ENCODE data around the gene KRTDAP. TPM values are rescaled to one million over a fixed set of nuclear protein-coding genes. Genes with fewer than 3 reads are reported as not detected.

The KRTDAP gene
- polyA plus RNA-seq, 3 donors = 0.47 to 0.86 TPM; not detected in 1

DNA sequence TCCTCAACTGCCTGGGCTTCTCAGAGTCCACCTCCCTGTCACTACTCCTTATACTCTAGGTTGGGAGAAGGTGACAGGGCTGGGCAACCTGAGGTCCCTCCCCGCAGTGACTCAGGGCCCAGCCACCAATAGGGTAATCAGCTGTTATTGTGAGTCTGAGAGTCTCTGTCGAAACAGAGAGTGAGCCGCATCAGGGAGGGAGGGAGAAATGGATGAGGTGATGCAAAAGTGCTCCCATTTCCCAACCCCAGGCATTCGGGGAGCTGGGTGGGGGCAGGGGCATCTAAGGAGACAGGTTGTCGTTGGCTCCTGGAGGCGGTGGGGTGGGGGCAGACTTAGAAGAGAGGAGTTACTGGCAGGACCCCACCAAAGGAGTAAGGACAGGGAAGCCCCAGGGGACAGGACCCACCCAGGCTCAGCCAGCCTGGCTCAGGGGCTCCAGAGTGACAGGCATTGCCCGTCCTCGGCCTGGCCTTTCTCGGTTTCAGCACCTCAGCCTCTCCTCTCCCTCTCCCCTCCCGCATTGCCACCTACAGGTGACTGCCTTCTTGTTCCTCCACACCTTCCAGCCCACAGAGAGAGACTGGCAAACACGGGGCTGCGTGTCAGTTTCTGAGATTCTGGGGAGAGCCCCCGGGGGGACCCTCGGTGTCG lies 23.5 kb upstream of the KRTDAP start, which contains the start of gene DMKN:
TSS of gene DMKN (minus strand) at position 22 of the 654 bp plus-strand sequence. CDS start 174 bp downstream, outside the sequence.
- DNase-seq (ENCODE audit: low read depth in 3 of 3, low spot score in 2 of 3) = no peak

DNA sequence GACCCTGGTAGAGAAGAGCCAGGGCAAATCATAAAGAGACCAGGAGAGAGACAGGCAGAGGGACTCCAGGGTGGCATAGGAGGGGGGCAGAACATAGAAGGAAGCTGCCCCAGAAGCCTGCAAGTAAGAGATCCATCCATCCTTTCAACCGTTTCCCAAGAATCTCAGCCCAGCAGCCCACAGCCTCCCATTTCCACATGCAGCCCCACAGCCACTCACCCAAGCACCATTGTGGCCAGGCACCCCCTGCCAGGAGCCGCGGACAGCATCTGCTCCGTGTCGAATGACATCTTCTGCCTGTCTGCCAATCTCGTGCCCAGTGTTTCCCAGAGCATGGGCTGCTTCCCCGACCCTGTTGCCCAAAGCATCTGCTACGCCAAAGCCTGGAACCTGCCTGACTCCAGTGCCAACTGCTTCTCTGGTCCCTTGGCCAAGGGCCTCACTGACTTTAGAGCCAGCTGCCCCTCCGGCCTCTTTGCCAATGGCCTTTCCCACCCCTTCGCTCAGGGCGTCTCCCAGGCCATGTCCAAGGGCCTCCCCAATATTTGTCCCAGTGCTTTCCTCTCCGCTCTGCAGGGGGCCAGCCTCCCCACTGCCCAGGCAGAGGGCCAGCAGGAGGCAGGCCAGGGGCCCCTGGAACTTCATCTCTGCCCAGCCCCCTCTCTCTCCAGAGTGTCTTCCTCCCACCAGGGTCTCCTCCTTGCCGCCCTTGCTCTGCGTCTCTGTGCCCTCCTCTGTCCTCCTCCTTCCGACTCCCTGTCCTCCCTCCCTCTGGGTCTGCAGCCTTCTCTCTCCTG lies 22.8 kb upstream of the KRTDAP start:
- DNase-seq (ENCODE audit: low read depth in 3 of 3, low spot score in 2 of 3) = no peak

DNA sequence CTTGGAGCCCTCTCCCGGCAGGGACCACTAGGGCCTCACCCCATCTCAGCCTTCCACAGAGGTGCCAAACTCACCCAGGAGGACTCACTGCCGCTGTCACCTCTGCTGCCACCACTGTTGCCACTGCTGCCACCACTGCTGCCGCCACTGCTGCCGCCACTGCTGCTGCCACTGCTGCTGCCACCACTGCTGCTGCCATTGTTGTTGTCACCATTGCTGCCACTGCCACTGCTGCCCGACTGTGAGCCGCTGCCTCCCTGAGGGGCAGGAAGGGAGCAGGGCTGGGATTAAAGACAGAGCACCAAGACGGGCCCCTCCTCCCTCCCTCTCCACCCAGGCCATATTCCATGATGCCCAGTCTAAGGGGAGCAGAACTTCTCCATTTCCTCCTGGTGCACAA lies 21.1 kb upstream of the KRTDAP start:
- no peak for DNase-seq (ENCODE audit: low read depth in 3 of 3, low spot score in 2 of 3)

DNA sequence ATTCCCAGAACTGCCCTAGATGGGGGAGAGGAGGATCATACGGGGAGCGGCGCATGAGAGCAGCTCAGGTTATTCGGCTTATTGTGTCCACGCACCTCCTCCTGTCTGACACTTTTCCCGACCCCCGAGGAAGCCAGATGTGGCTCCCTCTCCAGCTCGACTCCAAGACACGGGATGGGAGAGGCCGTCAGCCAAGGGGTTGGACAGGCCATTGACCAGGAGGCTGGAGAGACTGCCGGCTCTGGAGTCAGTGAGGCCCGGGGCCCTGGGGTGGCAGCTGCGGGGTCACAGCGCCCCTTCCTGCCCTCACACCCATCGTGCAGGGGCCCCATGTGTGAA lies 20.3 kb upstream of the KRTDAP start:
- DNase-seq (ENCODE audit: low read depth in 3 of 3, low spot score in 2 of 3) = no peak

DNA sequence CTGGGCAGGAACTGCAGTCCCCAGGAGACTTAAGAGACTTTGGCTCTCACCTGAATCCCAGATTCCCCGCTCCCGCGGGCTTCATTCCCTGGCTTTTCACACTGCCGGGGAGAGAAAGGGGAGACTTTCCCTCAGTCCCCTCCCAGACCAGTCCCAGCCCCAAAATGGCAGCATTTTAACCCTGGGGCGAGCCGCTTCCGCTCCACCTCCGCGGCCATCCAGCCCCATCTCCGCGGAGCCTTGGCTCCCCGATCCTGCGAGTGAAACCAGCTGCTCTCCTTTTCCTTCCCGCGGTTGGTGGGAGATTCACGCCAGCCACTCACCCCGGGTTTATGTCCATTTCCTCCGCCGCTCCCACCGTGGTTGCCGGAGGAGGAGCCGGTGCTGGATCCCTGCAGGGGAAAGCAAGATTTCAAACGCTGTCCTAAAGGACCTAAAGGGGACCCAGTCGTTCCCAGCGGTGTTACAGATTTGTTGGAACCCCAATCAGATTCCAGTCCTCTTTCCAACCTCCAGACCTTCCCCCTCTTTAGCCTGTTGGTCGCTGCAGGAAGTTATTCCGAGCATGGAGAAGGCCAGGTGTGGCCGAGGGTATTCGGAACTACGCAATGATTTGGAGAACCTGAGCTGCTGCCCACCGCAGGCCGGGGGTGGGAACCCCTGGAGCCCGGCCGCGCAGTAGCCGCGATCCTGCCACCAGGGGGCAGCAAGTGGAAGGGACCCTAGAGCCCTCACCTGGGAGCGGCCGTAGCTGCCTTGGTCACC lies 19.8 kb upstream of the KRTDAP start:
- peak; percentile 73 to 85 (median 75) for DNase-seq (ENCODE audit: low read depth in 3 of 3, low spot score in 2 of 3)

DNA sequence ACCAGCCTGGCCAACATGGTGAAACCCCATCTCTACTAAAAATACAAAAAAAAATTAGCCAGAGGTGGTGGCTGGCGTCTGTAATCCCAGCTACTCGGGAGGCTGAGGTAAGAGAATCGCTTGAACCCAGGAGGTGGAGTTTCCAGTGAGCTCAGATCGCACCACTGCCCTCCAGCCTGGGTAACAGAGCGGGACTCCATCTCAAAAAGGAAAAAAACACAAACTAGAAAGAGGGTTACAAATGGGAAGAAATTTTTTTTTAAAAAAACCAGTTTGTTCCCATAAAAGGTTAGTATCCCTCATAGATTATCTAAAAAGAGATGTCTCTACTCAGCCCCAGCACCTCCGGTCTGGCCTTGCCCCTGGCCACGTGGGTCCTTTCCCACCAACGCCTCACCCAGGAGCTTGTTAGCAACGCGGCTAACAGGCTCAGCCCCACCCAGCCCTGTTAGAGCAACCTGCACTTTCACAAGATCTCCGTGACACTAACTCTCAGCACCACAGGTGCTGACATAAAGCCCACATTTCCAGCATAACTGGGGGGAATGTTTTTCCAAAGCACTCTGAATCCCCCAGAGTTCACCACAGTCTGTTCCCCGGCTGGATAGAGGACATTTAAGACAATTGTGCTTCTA lies 18.9 kb upstream of the KRTDAP start:
- DNase-seq (ENCODE audit: low read depth in 3 of 3, low spot score in 2 of 3) = peak in 2 of 3 donors; percentile 18 to 29

DNA sequence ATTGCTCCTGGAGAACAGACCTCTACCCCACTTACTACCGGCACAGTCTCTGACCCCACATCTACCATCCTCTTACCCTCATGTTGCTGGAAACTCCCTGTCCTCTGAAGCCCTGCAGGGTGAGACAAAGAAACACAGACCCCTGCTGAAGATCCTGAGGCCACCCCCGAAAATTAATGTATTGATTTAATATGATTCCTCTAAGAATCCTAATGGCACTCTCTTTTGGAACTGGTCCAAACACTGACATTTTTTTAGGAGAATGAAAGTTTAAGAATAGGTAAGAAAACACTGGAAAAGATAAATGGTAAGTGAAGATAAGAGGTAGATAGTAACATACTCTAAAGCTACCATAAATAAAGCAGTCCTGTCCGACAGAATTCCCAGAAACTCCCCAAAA lies 17.9 kb upstream of the KRTDAP start:
- no peak for DNase-seq (ENCODE audit: low read depth in 3 of 3, low spot score in 2 of 3)

DNA sequence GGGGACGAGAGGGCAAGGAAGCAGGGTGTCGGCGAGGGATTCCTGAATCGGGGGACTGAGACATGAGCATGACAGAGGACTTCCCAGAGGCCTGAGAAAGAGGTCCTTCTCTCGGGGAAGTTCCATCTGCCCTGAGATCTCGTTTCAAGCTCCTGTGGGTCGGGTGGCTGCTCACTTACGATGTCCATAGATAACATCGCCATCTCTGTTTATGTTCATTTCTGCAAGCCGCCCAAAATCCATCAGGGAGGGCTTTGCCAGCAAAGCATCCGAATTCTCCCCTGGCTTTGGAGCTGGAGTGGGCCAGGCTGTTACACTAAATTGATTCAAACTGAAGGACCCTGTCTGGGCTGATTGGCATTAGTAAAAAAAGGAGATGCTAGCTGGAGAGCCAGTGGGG lies 17.3 kb upstream of the KRTDAP start:
- no peak for DNase-seq (ENCODE audit: low read depth in 3 of 3, low spot score in 2 of 3)

DNA sequence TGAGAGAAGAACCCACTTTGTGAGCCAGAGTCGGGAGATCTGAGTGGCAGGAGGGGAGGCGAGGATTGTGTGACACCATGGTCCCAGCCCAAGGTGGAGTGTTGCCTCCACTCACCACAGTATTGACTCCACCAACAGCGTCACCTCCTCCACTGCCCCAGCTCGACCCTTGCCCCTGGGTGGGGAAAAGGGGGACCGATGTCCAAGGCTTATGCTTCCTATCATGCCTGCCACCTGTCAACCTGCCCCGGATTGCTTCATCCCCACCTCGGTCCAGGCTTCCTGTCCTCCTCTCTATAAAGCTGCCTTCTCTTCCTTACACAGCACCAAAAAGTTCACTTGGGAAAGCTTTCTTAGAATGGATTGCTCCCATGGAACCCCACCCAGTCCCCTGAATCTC lies 15.7 kb upstream of the KRTDAP start:
- DNase-seq (ENCODE audit: low read depth in 3 of 3, low spot score in 2 of 3) = no peak

DNA sequence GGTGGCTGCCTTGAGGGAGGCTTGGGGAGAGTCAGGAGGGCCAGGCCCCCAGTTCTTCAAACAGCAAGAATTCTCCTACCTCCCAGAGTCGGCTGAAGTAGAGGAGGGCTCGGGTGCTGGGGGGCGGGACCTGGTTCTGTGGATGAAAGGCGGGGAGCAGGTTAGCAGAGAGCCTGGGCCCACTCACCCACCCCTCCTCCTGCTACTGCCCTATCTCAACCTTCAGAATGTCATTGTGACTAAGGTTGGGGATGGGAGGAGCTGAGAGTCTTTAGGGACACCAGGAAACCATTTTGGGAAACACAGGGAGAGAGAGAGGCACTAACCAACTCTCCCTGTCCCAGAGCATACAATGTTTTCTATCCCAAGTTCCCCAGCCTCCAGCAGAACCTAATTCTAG lies 12.5 kb upstream of the KRTDAP start:
- no peak for DNase-seq (ENCODE audit: low read depth in 3 of 3, low spot score in 2 of 3)

DNA sequence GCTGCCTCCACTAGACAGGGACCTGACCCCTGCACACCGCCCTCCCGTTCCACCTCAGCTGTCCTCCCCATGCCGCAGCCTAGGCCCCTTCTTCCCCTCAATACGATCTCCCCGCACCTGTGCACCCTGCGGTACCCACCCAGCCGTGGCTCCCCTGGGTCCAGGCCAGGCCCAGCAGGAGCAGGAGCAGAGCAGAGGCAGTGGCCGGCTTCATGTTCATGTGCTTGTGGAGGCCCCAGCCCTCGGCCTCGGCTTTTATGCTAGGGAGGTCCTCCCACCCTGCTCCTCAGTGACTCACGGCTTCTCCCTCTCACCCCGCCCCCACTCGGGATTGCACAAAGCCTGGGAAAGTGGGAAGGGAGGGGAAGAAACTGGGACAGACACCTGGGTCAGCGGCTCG lies 11.4 kb upstream of the KRTDAP start:
- no peak for DNase-seq (ENCODE audit: low read depth in 3 of 3, low spot score in 2 of 3)

DNA sequence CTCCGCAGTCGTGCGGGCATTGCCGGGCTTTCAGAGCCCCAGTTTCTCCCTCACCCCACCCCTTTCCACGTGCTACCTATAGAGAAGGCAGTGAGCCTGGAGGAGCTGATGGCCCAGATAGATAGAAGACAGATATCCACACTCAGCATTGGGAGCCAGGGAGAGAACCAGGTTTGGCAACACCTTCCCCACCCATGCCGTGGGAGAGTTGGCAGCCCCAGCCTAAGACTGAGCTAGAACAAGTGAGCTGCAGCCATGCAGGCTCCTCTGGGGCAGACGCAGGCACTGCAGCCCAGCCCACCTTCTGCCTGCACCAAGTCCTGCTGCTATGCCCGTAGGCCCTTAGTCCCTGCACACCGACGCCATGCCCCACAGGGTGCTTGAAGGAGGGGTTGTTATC lies 10.3 kb upstream of the KRTDAP start:
- DNase-seq (ENCODE audit: low read depth in 3 of 3, low spot score in 2 of 3) = no peak

DNA sequence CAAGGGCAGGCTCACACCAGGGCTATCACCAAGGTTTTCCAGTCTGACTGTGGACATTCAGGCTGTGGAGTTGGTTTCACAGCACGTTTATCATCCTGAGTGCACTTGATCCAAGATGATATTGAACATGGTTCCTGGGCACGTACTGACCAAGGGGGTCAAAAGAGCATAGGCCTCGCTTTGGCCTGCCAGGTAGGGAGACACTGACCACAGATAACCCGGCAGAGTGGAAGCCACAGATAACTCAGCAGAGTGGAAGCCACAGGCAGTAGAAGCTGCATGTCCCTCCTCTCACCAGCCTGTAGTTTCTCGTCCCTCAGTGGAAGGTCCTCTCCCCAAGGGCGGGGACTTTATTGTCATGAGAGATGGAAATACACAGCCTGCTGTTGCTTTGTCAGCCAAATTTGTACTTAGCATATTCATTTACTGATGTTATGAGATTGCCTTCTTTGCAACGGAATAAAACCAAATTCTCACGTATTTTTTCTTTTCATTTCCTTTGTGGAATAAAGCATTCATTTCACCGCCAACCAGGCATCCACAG lies 8.8 kb upstream of the KRTDAP start:
- DNase-seq (ENCODE audit: low read depth in 3 of 3, low spot score in 2 of 3) = no peak

DNA sequence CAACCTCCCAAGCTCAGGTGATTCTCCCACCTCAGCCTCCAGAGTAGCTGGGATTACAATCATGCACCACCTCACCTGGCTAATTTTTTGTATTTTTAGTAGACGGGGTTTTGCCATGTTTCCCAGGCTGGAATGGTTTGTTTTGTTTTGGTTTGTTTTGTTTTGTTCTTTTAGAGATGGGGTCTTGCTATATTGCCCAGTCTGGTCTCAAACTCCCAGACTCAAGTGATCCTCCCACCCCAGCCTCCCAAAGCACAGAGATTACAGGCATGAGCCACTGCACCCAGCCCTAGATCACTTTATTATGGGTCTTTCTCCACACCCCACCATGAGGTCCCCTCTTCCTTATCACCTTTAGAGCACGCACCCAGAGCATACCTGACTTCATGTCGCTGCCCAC lies 8.0 kb upstream of the KRTDAP start:
- DNase-seq (ENCODE audit: low read depth in 3 of 3, low spot score in 2 of 3) = no peak

DNA sequence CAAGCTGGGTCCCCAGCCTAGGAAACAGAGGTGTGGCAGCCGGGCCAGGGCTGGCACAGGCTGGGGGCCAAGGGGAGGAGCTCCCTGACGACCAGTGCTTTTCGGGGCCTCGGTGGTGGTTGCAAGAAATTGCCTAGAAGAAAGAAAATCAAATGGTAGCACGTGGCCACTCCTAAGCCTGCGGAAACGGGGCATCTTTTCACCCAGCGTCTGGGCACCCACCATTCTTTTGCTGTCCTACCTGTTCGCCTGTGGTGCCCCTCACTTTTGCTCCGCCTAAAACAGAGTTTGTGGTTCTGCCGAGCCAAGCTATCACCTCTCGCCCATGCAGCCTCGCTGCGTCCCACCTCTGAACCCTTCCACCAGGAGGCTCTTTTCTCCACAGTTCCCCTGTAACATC lies 7.1 kb upstream of the KRTDAP start:
- no peak for DNase-seq (ENCODE audit: low read depth in 3 of 3, low spot score in 2 of 3)

DNA sequence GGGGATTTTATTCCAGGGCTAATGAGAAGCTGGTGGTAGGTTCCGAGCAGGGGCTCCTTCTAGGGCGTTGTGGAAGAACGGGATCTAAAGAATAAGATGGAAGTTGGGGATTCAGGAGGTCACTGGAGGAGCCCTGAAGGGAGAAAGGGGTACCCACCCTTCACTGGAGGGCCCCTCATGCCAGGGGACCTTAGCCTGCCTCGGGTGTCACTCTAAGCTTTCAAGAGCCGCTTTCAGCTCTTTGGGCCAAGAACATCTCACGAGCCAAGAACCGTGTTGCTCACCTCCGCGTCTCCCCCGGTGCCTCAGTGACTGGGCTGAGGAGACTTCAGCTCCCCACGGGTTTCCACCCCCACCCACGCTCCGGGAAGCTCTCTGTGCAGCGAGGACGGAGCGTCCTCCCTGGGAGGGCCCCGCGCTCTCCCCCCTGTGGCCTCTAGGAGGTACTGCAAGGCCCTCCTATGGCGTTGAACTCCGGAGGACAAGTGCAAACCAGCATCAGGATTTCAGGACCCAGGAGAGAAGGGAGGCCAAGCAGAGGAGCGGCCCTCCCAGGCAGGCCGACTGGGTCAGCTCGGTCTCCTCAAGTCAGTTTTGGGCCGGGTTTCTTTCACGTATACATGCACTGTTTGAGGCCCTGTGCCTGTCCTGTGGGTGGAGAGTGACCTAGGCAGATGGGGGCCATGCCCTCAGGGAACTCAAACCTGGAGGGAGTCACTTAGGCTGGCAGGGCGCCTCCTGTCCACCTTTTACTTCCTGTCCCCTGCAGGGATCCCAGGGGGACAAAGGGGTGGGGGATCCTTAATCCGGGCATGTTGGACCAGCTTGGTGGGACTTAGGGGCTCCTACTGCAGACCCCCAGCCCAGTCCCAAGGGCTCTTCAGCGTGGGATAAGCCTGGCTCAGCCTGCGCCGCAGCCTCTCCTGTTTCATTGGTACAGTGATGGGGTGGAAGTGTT lies 5.1 kb upstream of the KRTDAP start:
- DNase-seq (ENCODE audit: low read depth in 3 of 3, low spot score in 2 of 3) = peak in 2 of 3 donors; percentile 16 to 21

DNA sequence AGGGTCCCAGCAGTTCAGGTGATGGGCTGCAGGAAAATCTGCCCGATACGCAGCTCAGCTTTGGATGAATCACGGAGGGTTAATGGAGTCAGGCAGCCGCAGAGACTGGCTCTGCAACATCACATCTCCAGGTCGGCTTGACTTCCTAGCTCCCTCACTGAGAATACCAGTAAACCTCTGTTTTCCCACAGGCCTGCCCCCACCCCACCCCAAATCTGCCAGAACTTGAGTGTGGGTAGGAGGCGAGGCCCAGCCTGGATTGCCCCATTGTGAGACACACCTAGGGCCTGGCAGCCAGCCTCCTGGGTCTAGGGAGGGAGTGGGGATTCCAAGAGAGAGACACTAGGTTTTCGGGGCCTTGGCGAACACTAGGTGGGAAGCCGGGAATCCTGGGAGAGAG lies 3.7 kb upstream of the KRTDAP start:
- no peak for DNase-seq (ENCODE audit: low read depth in 3 of 3, low spot score in 2 of 3)

DNA sequence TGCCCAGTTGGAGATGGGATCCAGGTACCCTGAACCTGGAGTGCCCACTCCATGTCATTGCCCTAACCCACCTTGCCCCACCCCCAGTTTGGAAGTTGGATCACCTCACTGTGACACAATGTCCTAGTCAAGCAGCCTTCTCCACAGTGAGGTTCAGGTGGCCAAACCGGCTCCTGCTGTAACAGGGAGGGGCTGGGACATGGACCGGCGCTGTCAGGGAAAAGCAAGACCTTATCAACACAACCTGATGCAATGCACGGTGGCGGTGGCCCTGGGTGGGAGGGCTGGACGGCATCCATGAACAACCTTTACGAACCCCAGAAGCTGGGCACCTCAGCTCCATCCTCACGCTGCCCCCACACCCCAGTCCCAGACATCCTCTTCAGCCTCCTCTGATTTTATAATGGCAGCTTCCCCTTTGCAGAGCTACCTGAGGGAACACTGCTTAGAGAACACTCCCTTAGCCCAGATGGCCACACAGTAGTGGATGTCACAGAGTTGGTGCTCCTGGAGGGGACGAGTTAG lies 1.6 kb upstream of the KRTDAP start:
- no peak for DNase-seq (ENCODE audit: low read depth in 3 of 3, low spot score in 2 of 3)

DNA sequence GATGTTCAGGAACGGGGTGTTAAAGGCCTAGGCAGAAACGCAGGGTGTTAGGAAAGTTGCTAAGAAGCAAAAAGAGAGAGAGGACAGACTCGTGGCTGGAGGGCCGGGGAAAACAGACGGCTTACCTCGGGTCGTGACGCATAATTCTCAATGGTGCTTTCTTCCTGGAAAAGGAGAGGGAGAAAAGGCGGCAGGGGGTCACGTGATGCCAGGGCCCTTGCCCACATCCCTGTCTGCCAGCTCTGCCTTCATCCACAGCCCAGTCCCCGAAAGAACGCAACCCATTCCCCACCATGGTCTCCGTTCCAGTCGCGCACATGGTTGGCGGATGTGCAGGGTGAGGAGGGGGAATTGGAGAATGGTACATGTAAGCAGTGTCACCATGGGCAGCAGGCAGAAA lies 1.6 kb downstream of the KRTDAP start:
- no peak for DNase-seq (ENCODE audit: low read depth in 3 of 3, low spot score in 2 of 3)

All from right renal cortex interstitium (tissue), 3 donors.